ENCODE measurements around the gene CEMIP2. TPM values are rescaled to one million over a fixed set of nuclear protein-coding genes. Genes with fewer than 3 reads are reported as not detected.

The CEMIP2 gene
- total RNA-seq, 1 experiment from 2014 or later, result 25.7 TPM

DNA sequence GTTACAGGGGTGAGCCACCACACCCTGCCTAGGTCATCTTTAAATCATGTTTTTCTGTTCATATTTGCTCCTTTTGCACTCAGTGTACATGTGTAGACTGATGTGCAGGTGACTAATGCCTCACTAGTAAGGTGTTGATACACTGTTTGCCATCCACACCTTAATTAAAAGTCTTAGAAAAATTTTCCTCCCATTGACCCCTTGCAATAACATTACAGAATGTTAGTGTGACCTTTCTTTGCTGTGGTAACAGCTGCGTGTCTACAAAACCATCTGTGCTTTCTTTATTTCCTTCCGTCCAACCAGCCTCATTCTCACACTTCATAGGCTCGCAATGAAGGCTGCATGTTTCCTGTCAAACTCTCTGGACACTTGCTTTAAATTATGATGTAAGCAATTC lies 6.6 kb upstream of the CEMIP2 start:
- DNase-seq (ENCODE audit: low read depth), result no peak

- DNase-seq (ENCODE audit: low read depth), result no peak
Measured at GRCh38 chr9:71772726-71773125, 4.4 kb upstream of the CEMIP2 start.

GRCh38 chr9:71770170-71770569 lies 1.9 kb upstream of the CEMIP2 start:
- no peak for DNase-seq (ENCODE audit: low read depth)

DNA sequence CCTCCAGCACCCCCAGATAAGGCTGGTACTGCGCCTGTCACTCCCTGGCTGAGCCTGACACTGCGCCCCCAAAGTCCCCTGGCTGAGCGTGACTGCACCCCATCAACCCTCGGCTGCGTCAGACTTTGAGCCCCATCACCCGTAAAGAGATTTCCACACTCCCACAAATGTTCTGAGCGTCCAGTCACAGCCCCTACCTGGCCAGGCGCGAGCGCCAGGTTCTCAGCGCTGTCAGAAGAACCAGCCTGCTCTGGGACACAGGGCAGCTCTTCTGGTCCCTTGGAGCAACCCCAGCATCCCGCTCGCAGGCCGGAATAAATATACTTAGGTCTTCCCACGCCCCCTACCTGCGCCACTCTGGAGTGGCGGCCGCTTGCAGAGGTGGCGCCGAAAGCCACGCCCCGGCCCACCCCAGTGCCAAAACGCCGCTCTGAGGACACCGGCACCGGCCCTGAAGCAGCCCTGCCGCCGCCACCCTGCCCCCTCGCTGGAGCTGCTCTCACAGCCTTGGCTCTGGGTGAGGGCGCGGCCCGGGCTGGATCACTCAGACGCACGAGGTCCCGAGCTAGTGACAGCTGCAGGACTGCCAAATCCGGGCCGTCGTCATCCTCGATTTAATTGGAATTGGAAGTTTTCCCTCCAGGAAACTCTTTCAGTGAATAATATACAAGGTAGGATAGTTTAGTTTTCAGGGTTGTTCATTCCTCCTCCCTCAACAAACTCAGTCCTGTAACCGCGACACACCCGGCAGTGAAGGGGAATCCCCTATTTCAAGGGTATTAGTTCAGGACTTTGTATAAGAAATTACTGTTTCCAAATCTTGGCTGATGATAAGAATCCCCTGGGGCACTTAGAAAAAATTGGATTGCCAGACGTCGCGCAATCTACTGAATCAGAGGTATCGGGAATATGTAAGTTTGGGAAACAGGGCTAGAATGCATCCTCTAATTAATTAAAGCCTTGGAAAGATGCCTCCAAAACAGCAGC lies 1.2 kb upstream of the CEMIP2 start:
- peak; percentile 53 for DNase-seq (ENCODE audit: low read depth)

DNA sequence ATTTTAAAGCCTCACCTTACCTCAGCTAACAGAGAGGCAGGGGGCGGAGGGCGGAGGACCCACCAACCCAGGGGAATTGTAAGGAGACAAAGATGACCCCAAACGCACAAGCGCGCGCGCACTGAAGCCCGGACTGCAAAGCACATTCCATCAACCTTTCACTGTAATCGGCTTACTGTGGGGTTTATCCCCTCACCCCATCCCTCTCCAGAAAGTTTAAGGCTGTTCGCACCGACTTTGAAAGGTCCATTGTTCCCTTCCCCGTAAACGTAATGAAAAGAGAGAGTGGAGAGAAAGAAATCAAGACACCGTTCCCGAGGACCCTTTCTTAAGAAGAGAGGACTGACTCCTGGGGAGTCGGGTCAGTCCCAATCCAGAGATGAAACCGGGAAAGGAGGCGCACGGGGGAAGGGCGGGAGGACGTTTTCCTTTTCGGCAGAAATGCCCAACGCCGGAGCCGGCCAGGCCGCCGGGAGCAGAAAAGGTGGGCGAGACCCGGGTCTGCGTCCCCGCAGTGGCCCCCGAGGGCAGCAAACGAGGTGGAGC lies 464 bp downstream of the CEMIP2 start:
- peak; percentile 31 for DNase-seq (ENCODE audit: low read depth)

GRCh38 chr9:71767163-71767775 lies 1.0 kb downstream of the CEMIP2 start:
- no peak for DNase-seq (ENCODE audit: low read depth)

DNA sequence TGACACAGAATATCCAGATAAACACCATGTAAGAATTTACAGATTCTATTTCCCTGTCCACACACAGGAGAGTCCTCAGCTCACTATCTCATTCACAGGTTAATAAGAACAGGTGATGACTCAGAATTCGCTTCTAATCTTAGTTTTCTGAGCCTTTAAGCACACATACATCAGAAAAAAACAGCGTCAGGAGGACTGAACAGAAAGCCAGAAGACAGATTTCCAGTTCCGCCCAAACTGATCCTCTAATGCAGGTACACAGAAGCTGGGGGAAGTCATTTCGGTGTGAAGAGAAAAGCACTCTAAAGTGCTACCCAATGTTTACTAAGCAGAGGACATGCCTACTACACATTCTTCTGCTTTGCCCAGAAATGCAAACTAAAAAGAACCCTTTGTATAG lies 1.6 kb downstream of the CEMIP2 start:
- DNase-seq (ENCODE audit: low read depth), result no peak

GRCh38 chr9:71765693-71766092 lies 2.6 kb downstream of the CEMIP2 start:
- no peak for DNase-seq (ENCODE audit: low read depth)

DNA sequence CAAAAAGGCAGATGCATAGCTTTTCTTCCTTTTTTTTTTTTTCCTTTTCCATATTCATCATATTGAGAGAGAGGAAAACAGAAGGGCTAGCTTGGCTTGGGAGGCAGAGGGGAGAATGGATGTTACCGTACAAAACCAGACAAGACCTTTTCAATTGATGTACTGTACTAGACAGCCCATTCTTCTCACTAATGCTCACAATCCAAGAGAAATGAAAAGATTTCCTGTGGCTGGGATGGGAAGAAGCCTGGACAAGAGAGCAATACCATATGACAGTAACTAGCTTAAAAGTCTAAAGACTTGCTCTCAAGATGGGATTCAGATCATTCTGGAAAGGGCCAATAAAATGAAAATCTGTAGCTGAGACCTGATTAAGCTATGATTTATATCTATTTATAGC lies 3.4 kb downstream of the CEMIP2 start:
- DNase-seq (ENCODE audit: low read depth), result no peak

- DNase-seq (ENCODE audit: low read depth), result no peak
Measured at GRCh38 chr9:71764463-71764862, 3.9 kb downstream of the CEMIP2 start.

DNA sequence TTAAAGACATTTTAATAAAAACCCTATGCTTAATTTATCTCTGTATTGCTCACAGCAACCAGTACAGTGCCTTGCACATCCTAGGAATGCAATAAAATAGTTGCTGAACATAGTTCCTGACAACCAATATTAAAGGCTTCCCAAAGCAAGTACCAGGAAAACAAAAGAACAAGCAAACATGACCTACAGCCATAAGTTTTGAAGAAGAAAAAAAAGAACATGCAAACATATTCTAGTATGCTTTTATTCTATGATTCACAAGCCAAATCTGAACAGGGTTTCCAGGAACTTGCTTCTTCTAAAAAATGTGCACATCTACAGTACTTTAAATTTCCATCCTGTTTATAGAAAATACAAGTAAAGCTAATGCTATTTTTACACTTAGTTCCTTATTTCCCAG lies 4.5 kb downstream of the CEMIP2 start:
- DNase-seq (ENCODE audit: low read depth), result peak; percentile 45

DNA sequence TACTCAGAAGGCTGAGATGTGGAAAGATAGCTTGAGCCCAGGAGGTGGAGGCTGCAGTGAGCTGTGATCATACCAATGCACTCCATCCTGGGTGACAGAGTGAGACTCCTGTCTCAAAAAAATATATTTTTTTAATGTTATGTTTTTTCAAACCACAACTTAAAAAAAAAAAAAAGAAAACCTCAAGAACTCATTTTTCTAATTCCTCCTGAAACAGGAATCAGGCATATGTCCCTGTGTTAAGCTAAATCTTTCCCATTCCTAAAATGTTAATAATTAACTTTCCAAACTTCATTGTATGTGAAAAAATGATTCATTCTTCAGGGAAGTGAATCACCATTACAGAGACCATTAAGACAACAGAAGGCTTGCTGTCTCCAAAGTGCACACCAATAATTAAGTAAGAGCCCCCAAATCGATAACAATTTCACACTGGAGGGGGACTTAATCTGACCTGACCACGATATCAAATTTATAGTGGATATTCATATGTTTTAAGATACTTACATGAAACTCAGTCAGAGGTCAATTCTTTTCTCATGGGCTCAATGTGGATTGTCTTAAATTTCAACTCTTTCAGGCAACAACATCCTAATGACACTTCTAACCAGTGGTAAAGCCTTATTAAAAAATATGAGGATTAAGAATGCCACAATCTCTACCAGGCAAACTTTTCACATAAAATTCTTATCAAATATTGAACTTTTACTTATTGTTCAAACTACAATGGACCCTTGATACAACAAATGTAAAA lies 5.2 kb downstream of the CEMIP2 start:
- peak; percentile 75 for DNase-seq (ENCODE audit: low read depth)

DNA sequence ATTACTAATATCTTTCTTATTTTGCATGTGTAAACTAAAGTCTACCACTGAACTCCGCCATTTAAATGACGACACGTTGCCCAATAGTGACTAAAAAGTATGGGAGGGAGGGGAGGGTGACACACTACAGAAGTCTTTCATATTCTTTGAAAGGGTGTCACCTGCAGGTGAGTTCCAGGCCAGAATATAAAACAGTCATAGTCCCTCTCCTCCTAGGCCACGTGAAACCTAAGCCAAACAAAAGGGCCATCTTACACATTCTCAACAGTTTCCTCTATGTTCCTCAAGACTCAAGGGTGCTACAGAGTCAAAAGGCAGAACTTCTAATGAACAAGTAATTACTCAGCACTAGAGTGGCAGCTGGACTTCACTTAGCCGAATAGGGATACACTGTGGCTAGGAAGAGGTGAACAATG lies 6.4 kb downstream of the CEMIP2 start:
- no peak for DNase-seq (ENCODE audit: low read depth)

- DNase-seq (ENCODE audit: low read depth), result no peak
Measured at GRCh38 chr9:71760901-71761300, 7.4 kb downstream of the CEMIP2 start.

GRCh38 chr9:71758785-71759184 lies 9.5 kb downstream of the CEMIP2 start:
- peak; percentile 34 for DNase-seq (ENCODE audit: low read depth)

- DNase-seq (ENCODE audit: low read depth), result no peak
Measured at GRCh38 chr9:71758277-71758676, 10.0 kb downstream of the CEMIP2 start.

GRCh38 chr9:71756753-71757152 lies 11.6 kb downstream of the CEMIP2 start:
- no peak for DNase-seq (ENCODE audit: low read depth)

GRCh38 chr9:71755869-71756268 lies 12.4 kb downstream of the CEMIP2 start:
- DNase-seq (ENCODE audit: low read depth), result peak; percentile 56

GRCh38 chr9:71755230-71755629 lies 13.1 kb downstream of the CEMIP2 start:
- no peak for DNase-seq (ENCODE audit: low read depth)

DNA sequence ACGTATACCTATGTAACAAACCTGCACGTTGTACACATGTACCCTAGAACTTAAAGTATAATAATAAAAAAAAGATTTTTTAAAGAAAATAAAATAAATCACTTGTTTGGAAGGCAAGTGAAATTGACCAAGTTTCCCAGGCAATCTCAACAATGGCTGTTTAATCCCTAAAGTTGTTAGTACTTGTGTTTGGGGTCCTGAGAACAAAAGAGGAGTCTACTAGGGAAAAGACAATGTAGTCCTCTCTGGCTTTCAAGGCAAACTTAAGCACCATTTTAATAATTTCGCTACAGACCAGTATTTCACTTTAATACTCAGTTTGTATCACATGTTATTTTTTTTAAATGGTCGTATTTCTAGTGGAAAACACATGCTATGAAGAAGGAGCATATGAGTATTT lies 14.2 kb downstream of the CEMIP2 start:
- DNase-seq (ENCODE audit: low read depth), result no peak

DNA sequence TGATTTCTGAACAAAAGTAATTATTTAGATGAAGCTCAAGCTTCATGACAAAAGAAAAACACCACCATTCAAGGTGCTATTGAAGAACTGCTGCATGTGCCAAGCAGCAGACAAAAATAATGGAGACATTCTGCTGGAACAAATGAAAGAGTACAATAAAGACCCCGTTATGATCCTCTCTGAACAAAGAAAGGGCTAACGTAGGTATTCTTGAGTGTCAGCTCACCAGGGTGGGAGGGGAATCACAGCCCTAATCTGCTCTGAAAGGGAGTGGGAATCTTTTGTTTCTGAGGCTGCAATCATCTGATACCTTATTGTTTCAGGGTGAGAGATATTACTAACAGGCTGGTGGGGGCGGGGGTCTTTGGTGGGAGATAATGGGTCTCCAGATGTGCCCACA lies 15.4 kb downstream of the CEMIP2 start:
- no peak for DNase-seq (ENCODE audit: low read depth)

DNA sequence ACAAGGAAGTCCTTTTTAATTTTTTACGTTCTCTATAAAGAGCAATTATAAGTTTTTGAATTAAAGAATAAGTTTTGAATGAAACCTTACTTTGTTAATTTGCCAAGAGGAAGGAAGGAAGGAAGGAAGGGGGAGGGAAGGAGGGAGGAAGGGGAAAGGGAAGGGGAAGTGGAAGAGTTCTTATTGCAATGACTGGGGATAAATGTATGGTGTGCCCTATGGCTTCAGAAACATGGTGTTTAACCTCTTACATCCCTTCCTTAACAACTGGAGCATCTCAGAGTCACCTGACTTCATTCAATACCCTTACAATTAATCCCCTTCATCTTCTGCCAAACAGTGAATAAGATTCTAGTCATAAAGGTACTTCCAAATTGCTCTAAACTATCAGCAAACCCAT lies 16.0 kb downstream of the CEMIP2 start:
- DNase-seq (ENCODE audit: low read depth), result no peak
